Astrocyte (in vitro differentiated cells and primary cell): ENCODE results near the gene CEACAM19. TPM values are rescaled to one million over a fixed set of nuclear protein-coding genes. Genes with fewer than 3 reads are reported as not detected.

Experiments used
- DNase-seq: peaks from one replicate; pipeline ENCODE4 v3.0.0-alpha.2; 2010; ENCODE audit warnings: low read depth
- FAIRE-seq: peaks from 2 replicates; lab custom pipeline; 2011; peaks lifted over from hg19 to GRCh38; lab: Jason Lieb, UNC
- H2AFZ ChIP-seq: 2 replicates; pipeline ENCODE4 v1.6.0; 2012; ENCODE audit warnings: low read depth, low read length, inconsistent platforms
- H3K27ac ChIP-seq: 2 replicates; pipeline ENCODE4 v1.5.1; 2011; ENCODE audit warnings: low read depth, low read length, inconsistent platforms
- H3K27me3 ChIP-seq: 2 replicates; pipeline ENCODE4 v1.6.0; 2011; ENCODE audit warnings: low read length, inconsistent platforms; ENCODE audit not compliant: insufficient read depth
- H3K36me3 ChIP-seq: 2 replicates; pipeline ENCODE4 v1.5.1; 2011; ENCODE audit warnings: low read length, inconsistent platforms; ENCODE audit not compliant: insufficient read depth
- H3K4me1 ChIP-seq: 2 replicates; pipeline ENCODE4 v1.5.1; 2011; ENCODE audit warnings: low read length, inconsistent platforms; ENCODE audit not compliant: insufficient read depth
- H3K4me2 ChIP-seq: 2 replicates; pipeline ENCODE4 v1.6.0; 2012; ENCODE audit warnings: low read length, inconsistent platforms
- H3K4me3 ChIP-seq: 2 replicates; pipeline ENCODE4 v1.5.1; 2011; ENCODE audit warnings: low read depth, mild to moderate bottlenecking, low read length, inconsistent platforms; ENCODE audit not compliant: insufficient read depth
- H3K79me2 ChIP-seq: 2 replicates; pipeline ENCODE4 v1.6.0; 2012; ENCODE audit warnings: mild to moderate bottlenecking, low read length, inconsistent platforms; ENCODE audit not compliant: insufficient read depth
- H3K9ac ChIP-seq: 2 replicates; pipeline ENCODE4 v1.6.0; 2012; ENCODE audit warnings: mild to moderate bottlenecking, low read length, inconsistent platforms
- H3K9me3 ChIP-seq: 2 replicates; pipeline ENCODE4 v1.5.1; 2012; ENCODE audit warnings: low read depth, mild to moderate bottlenecking, low read length, inconsistent platforms; ENCODE audit not compliant: insufficient read depth
- H4K20me1 ChIP-seq: 2 replicates; pipeline ENCODE4 v1.6.0; 2012; ENCODE audit warnings: low read length, inconsistent platforms; ENCODE audit not compliant: insufficient read depth
- H3K27ac Mint-ChIP-seq: one replicate; pipeline ENCODE4 v1.8.0; 2021; ENCODE audit warnings: mild to moderate bottlenecking, mixed read lengths; ENCODE audit not compliant: unreplicated experiment
- H3K27me3 Mint-ChIP-seq: one replicate; pipeline ENCODE4 v1.8.0; 2021; ENCODE audit warnings: low read depth, mixed read lengths; ENCODE audit not compliant: unreplicated experiment
- H3K36me3 Mint-ChIP-seq: one replicate; pipeline ENCODE4 v1.8.0; 2021; ENCODE audit warnings: low read depth, mixed read lengths; ENCODE audit not compliant: unreplicated experiment
- H3K4me1 Mint-ChIP-seq: one replicate; pipeline ENCODE4 v1.8.0; 2021; ENCODE audit warnings: low read depth, mixed read lengths; ENCODE audit not compliant: unreplicated experiment
- H3K4me3 Mint-ChIP-seq: one replicate; pipeline ENCODE4 v1.8.0; 2021; ENCODE audit warnings: mild to moderate bottlenecking, moderate library complexity, mixed read lengths; ENCODE audit not compliant: unreplicated experiment
- H3K9me3 Mint-ChIP-seq: one replicate; pipeline ENCODE4 v1.8.0; 2021; ENCODE audit warnings: mild to moderate bottlenecking, mixed read lengths; ENCODE audit not compliant: unreplicated experiment
- CTCF ChIP-seq: IDR thresholded peaks from 2 replicates; pipeline ENCODE4 v1.5.1; 2011; ENCODE audit warnings: low read depth, mild to moderate bottlenecking, inconsistent platforms, low read length, moderate library complexity; ENCODE audit not compliant: insufficient read depth
- EZH2 ChIP-seq: IDR thresholded peaks from 2 replicates; pipeline ENCODE4 v1.6.1; 2012; ENCODE audit warnings: mild to moderate bottlenecking, low read length, inconsistent platforms; ENCODE audit not compliant: insufficient read depth
- total RNA-seq: library from RNA; stranded (reverse); gene quantifications from 2 replicates; pipeline ENCODE4 v1.2.1, GENCODE V29; 2021

The CEACAM19 gene
- total RNA-seq, 1 donor from 2014 or later, result 8.0 TPM

- no peaks in the 10 kb centered on the region for H3K27me3 ChIP-seq
- FAIRE-seq (no peak), DNase-seq (peak; percentile 64)
- H3K36me3 ChIP-seq, result no peaks in the 10 kb centered on the region
- H3K4me2 ChIP-seq, result peak overlapping the region; percentile 29
- no peaks in the 10 kb centered on the region for H3K9me3 ChIP-seq
- H3K4me1 Mint-ChIP-seq, result peaks cover 12% of the 10 kb centered on the region
- peaks cover 12% of the 10 kb centered on the region for H3K4me1 ChIP-seq
- H2AFZ ChIP-seq, result no peak overlapping the region
- peaks cover 5% of the 10 kb centered on the region for H3K36me3 Mint-ChIP-seq
- H4K20me1 ChIP-seq, result no peaks in the 10 kb centered on the region
- no peak overlapping the region for H3K27ac Mint-ChIP-seq
- H3K27me3 Mint-ChIP-seq, result peaks cover 2% of the 10 kb centered on the region
- peak overlapping the region; percentile 49 for H3K27ac ChIP-seq
- no peak overlapping the region for H3K4me3 Mint-ChIP-seq
- no peak overlapping the region for H3K9ac ChIP-seq
- H3K4me3 ChIP-seq, result no peak overlapping the region
- no peak for TF ChIP-seq CTCF
- TF ChIP-seq EZH2, result no peak
- H3K79me2 ChIP-seq, result no peaks in the 10 kb centered on the region
- H3K9me3 Mint-ChIP-seq, result no peaks in the 10 kb centered on the region
Observed at GRCh38 chr19:44685877-44686276, 14.6 kb downstream of the CEACAM19 start.

- H3K4me3 ChIP-seq, result no peak overlapping the region
- no peaks in the 10 kb centered on the region for H3K36me3 ChIP-seq
- no peak overlapping the region for H3K4me2 ChIP-seq
- no peak overlapping the region for H2AFZ ChIP-seq
- H3K79me2 ChIP-seq, result no peaks in the 10 kb centered on the region
- DNase-seq, result no peak
- peaks cover 5% of the 10 kb centered on the region for H3K36me3 Mint-ChIP-seq
- peaks cover 12% of the 10 kb centered on the region for H3K4me1 Mint-ChIP-seq
- no peak for FAIRE-seq
- no peaks in the 10 kb centered on the region for H3K9me3 Mint-ChIP-seq
- peaks cover 2% of the 10 kb centered on the region for H3K27me3 Mint-ChIP-seq
- no peak overlapping the region for H3K27ac Mint-ChIP-seq
- TF ChIP-seq EZH2 (no peak), CTCF (no peak)
- H3K9me3 ChIP-seq, result no peaks in the 10 kb centered on the region
- no peaks in the 10 kb centered on the region for H3K27me3 ChIP-seq
- no peaks in the 10 kb centered on the region for H4K20me1 ChIP-seq
- H3K27ac ChIP-seq, result no peak overlapping the region
- peaks cover 17% of the 10 kb centered on the region for H3K4me1 ChIP-seq
- no peak overlapping the region for H3K9ac ChIP-seq
- H3K4me3 Mint-ChIP-seq, result no peak overlapping the region
Observed at GRCh38 chr19:44686896-44687295, 15.6 kb downstream of the CEACAM19 start.

- Histone ChIP-seq H3K27me3 (no peaks in the 10 kb centered on the region), H3K79me2 (no peaks in the 10 kb centered on the region), H3K36me3 (no peaks in the 10 kb centered on the region), H4K20me1 (no peaks in the 10 kb centered on the region), H3K9ac (no peak overlapping the region), H3K4me1 (peaks cover 25% of the 10 kb centered on the region), H3K27ac (no peak overlapping the region), H3K9me3 (no peaks in the 10 kb centered on the region), H3K4me3 (no peak overlapping the region), H3K4me2 (no peak overlapping the region), H2AFZ (no peak overlapping the region)
- H3K4me1 Mint-ChIP-seq, result peaks cover 16% of the 10 kb centered on the region
- H3K27me3 Mint-ChIP-seq, result peaks cover 2% of the 10 kb centered on the region
- H3K36me3 Mint-ChIP-seq, result peaks cover 5% of the 10 kb centered on the region
- FAIRE-seq (no peak), DNase-seq (no peak)
- H3K9me3 Mint-ChIP-seq, result no peaks in the 10 kb centered on the region
- no peak overlapping the region for H3K4me3 Mint-ChIP-seq
- TF ChIP-seq CTCF (no peak), EZH2 (no peak)
- no peak overlapping the region for H3K27ac Mint-ChIP-seq
Observed at GRCh38 chr19:44687888-44688287, 16.6 kb downstream of the CEACAM19 start.
